Measurements from ENCODE around the gene HDAC4. TPM values are rescaled to one million over a fixed set of nuclear protein-coding genes. Genes with fewer than 3 reads are reported as not detected.
A peak's percentile ranks its signal among the peaks of the same experiment; 100 is the strongest.

The HDAC4 gene
- total RNA-seq, 1 donor from 2014 or later, result 46.2 TPM

GRCh38 chr2:239195992-239196391 lies 204.8 kb downstream of the HDAC4 start:
- no peak for DNase-seq (ENCODE audit: low spot score, unreplicated experiment)
- Mint-ChIP-seq H3K27me3 (no peaks in the 10 kb centered on the region), H3K27ac (peak overlapping the region; percentile 26), H3K4me3 (ENCODE audit: low read depth) (no peak overlapping the region), H3K4me1 (ENCODE audit: low read depth) (peaks cover 1% of the 10 kb centered on the region), H3K9me3 (ENCODE audit: low read depth) (no peaks in the 10 kb centered on the region), H3K36me3 (ENCODE audit: insufficient read depth) (no peaks in the 10 kb centered on the region)
- TF ChIP-seq, protein P1, sequence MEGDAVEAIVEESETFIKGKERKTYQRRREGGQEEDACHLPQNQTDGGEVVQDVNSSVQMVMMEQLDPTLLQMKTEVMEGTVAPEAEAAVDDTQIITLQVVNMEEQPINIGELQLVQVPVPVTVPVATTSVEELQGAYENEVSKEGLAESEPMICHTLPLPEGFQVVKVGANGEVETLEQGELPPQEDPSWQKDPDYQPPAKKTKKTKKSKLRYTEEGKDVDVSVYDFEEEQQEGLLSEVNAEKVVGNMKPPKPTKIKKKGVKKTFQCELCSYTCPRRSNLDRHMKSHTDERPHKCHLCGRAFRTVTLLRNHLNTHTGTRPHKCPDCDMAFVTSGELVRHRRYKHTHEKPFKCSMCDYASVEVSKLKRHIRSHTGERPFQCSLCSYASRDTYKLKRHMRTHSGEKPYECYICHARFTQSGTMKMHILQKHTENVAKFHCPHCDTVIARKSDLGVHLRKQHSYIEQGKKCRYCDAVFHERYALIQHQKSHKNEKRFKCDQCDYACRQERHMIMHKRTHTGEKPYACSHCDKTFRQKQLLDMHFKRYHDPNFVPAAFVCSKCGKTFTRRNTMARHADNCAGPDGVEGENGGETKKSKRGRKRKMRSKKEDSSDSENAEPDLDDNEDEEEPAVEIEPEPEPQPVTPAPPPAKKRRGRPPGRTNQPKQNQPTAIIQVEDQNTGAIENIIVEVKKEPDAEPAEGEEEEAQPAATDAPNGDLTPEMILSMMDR (IDR thresholded peaks at IDR 0.05; ENCODE audit: unreplicated experiment), result no peak

DNA sequence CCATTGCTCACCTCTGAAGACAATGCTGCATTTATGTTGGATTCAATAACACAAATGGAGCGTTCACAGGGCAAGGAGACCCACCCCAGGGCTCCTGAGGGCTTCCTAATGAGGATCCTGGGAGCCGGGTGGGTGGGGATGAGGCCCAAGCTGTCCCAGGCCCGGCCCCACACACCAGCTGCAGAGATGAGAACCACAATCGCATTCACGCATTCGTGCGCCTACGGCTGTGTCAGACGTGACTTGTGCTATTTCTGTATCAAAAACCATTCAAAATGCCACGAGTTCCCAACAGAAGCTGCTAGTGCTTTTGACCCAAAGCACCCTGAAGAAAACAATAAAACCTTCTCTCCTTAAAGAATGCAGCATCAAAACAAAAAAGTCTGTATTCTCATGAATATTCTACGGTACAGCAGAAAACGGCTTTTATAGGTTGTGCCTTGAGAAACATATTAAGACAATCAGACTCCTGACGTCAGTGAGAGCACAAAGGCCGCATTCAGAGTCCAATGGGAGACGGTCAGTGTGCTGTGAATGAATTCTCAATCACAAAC lies 205.4 kb downstream of the HDAC4 start:
- Mint-ChIP-seq H3K9me3 (ENCODE audit: low read depth) (no peaks in the 10 kb centered on the region), H3K4me1 (ENCODE audit: low read depth) (peaks cover 1% of the 10 kb centered on the region), H3K27me3 (no peaks in the 10 kb centered on the region), H3K27ac (no peak overlapping the region), H3K36me3 (ENCODE audit: insufficient read depth) (peaks cover 3% of the 10 kb centered on the region), H3K4me3 (ENCODE audit: low read depth) (no peak overlapping the region)
- peak; percentile 8 for DNase-seq (ENCODE audit: low spot score, unreplicated experiment)
- TF ChIP-seq, protein P1 (IDR thresholded peaks at IDR 0.05; ENCODE audit: unreplicated experiment), result no peak

GRCh38 chr2:239194731-239195317 lies 206.0 kb downstream of the HDAC4 start:
- Mint-ChIP-seq H3K36me3 (ENCODE audit: insufficient read depth) (peaks cover 6% of the 10 kb centered on the region), H3K27me3 (no peaks in the 10 kb centered on the region), H3K4me1 (ENCODE audit: low read depth) (peaks cover 1% of the 10 kb centered on the region), H3K9me3 (ENCODE audit: low read depth) (no peaks in the 10 kb centered on the region), H3K27ac (peak overlapping the region; percentile 45), H3K4me3 (ENCODE audit: low read depth) (no peak overlapping the region)
- peak; percentile 6 for DNase-seq (ENCODE audit: low spot score, unreplicated experiment)
- TF ChIP-seq, protein P1 (IDR thresholded peaks at IDR 0.05; ENCODE audit: unreplicated experiment), result no peak

- no peak overlapping the region for H3K27ac Mint-ChIP-seq
- peak; percentile 1 for DNase-seq (ENCODE audit: low spot score, unreplicated experiment)
- TF ChIP-seq, protein P1 (IDR thresholded peaks at IDR 0.05; ENCODE audit: unreplicated experiment), result no peak
- H3K4me3 Mint-ChIP-seq (ENCODE audit: low read depth), result no peak overlapping the region
- no peaks in the 10 kb centered on the region for H3K9me3 Mint-ChIP-seq (ENCODE audit: low read depth)
- H3K4me1 Mint-ChIP-seq (ENCODE audit: low read depth), result peaks cover 1% of the 10 kb centered on the region
- H3K27me3 Mint-ChIP-seq, result no peaks in the 10 kb centered on the region
- peaks cover 9% of the 10 kb centered on the region for H3K36me3 Mint-ChIP-seq (ENCODE audit: insufficient read depth)
These were observed 206.7 kb downstream of the HDAC4 start for GRCh38 chr2:239193925-239194677.

- peak; percentile 6 for DNase-seq (ENCODE audit: low spot score, unreplicated experiment)
- Mint-ChIP-seq H3K9me3 (ENCODE audit: low read depth) (no peaks in the 10 kb centered on the region), H3K27me3 (no peaks in the 10 kb centered on the region), H3K27ac (no peak overlapping the region), H3K4me1 (ENCODE audit: low read depth) (peaks cover 1% of the 10 kb centered on the region), H3K4me3 (ENCODE audit: low read depth) (no peak overlapping the region), H3K36me3 (ENCODE audit: insufficient read depth) (peaks cover 12% of the 10 kb centered on the region)
- TF ChIP-seq, protein P1 (IDR thresholded peaks at IDR 0.05; ENCODE audit: unreplicated experiment), result no peak
These were observed 207.4 kb downstream of the HDAC4 start for GRCh38 chr2:239193401-239193811.
